GM19452 (cell line): Measurements from ENCODE around the gene DCAF15.
"Not testable (repeated sequence)": the region's sequence is repeated elsewhere in the genome, so short reads cannot be mapped to it uniquely, and the experiment has no call there.

Experiments used
- ATAC-seq: cut with Tn5 transposase; IDR thresholded peaks from one replicate; pipeline ENCODE4 v1.9.1; 2021; ENCODE audit not compliant: unreplicated experiment

The DCAF15 gene

GRCh38 chr19:13952154-13952930 is at the start of gene DCAF15:
Gene DCAF15, plus strand, starts transcription at chr19:13952509. Its CDS starts 4 bp downstream, at chr19:13952513.
- peak; percentile 94 for ATAC-seq

- ATAC-seq = no peak
Observed at GRCh38 chr19:13902993-13903555, 49.2 kb upstream of the DCAF15 start.

- ATAC-seq = peak; percentile 82
Observed at GRCh38 chr19:13905634-13906520, 46.4 kb upstream of the DCAF15 start, which contains the start of the genes BRME1 and CC2D1A. Gene BRME1, minus strand, starts transcription at chr19:13906117. Its CDS starts 1,225 bp downstream, at chr19:13904892. Gene CC2D1A, plus strand, starts transcription at chr19:13906201. Its CDS starts 241 bp downstream, at chr19:13906442.

- ATAC-seq = no peak
Observed at GRCh38 chr19:13906521-13906904, 45.8 kb upstream of the DCAF15 start.

GRCh38 chr19:13906910-13907309 is 45.4 kb upstream of the DCAF15 start:
- ATAC-seq = no peak

GRCh38 chr19:13908674-13909073 is 43.6 kb upstream of the DCAF15 start:
- no peak for ATAC-seq

- ATAC-seq = no peak
Observed at GRCh38 chr19:13909430-13909829, 42.9 kb upstream of the DCAF15 start.

GRCh38 chr19:13913352-13913751 is 39.0 kb upstream of the DCAF15 start:
- ATAC-seq = no peak

GRCh38 chr19:13914777-13915176 is 37.5 kb upstream of the DCAF15 start:
- no peak for ATAC-seq

- no peak for ATAC-seq
Observed at GRCh38 chr19:13917888-13918406, 34.4 kb upstream of the DCAF15 start.

GRCh38 chr19:13918726-13919411 is 33.4 kb upstream of the DCAF15 start:
- ATAC-seq = no peak

- ATAC-seq = no peak
Observed at GRCh38 chr19:13920524-13920923, 31.8 kb upstream of the DCAF15 start.

- ATAC-seq = no peak
Observed at GRCh38 chr19:13920940-13921747, 31.2 kb upstream of the DCAF15 start.

- not testable (repeated sequence) for ATAC-seq
Observed at GRCh38 chr19:13922118-13922517, 30.2 kb upstream of the DCAF15 start.

- ATAC-seq = no peak
Observed at GRCh38 chr19:13923194-13923987, 28.9 kb upstream of the DCAF15 start.

- no peak for ATAC-seq
Observed at GRCh38 chr19:13926010-13926409, 26.3 kb upstream of the DCAF15 start.

GRCh38 chr19:13926715-13927114 is 25.6 kb upstream of the DCAF15 start:
- ATAC-seq = no peak

GRCh38 chr19:13929340-13929739 is 23.0 kb upstream of the DCAF15 start:
- no peak for ATAC-seq

GRCh38 chr19:13929956-13930355 is 22.4 kb upstream of the DCAF15 start:
- no peak for ATAC-seq
